Lower leg skin (tissue), 4 donors: ENCODE measurements around the gene MAN1C1. TPM values are rescaled to one million over a fixed set of nuclear protein-coding genes. Genes with fewer than 3 reads are reported as not detected.

Source experiments
- DNase-seq, 2 donors: peaks; one replicate each; pipeline ENCODE4 v3.0.0-alpha.2; 2019; ENCODE audit warnings: low spot score in 2 of 2
- H3K4me3 ChIP-seq: fragments of 200-600 bp; sonication (generic); 2 replicates; pipeline ENCODE4 v1.5.1; 2017; ENCODE audit warnings: mild to moderate bottlenecking, low read depth; ENCODE audit not compliant: poor library complexity, severe bottlenecking
- POLR2A ChIP-seq, 2 donors: fragments of 450-650 bp; IDR thresholded peaks; one replicate each; pipeline ENCODE4 v1.6.1; 2016 to 2017; ENCODE audit warnings: antibody characterized with exemption in 2 of 2, mild to moderate bottlenecking in 1 of 2, moderate library complexity in 1 of 2
- WGBS, 2 donors: methylation state at CpG; one replicate each; pipeline ENCODE4 v1.1.5; 2018; 5-methylcytosine and 5-hydroxymethylcytosine counted together
- intact Hi-C: fragments of 100-400 bp; cut with DNase I; formaldehyde crosslinking; loops from one replicate; pipeline ENCODE4 v1.15.0; 2023; ENCODE audit warnings: low total_unique reads
- total RNA-seq, 4 donors: library from RNA; depleted of rRNA; stranded (reverse); fragments of >200 nt; gene quantifications; one replicate each; pipeline ENCODE4 v1.1.0, GENCODE V29; 2016
- TF ChIP-seq, protein P1 (sequence below), 3 donors: fragments of 450-650 bp; IDR thresholded peaks; one replicate each; pipeline ENCODE4 v1.5.1; 2016; ENCODE audit warnings: antibody characterized with exemption in 3 of 3, mild to moderate bottlenecking in 3 of 3, moderate library complexity in 2 of 3

The MAN1C1 gene
- total RNA-seq, 4 donors from 2014 or later: 5.9 to 7.3 (median 6.6) TPM

- TF ChIP-seq, protein P1, sequence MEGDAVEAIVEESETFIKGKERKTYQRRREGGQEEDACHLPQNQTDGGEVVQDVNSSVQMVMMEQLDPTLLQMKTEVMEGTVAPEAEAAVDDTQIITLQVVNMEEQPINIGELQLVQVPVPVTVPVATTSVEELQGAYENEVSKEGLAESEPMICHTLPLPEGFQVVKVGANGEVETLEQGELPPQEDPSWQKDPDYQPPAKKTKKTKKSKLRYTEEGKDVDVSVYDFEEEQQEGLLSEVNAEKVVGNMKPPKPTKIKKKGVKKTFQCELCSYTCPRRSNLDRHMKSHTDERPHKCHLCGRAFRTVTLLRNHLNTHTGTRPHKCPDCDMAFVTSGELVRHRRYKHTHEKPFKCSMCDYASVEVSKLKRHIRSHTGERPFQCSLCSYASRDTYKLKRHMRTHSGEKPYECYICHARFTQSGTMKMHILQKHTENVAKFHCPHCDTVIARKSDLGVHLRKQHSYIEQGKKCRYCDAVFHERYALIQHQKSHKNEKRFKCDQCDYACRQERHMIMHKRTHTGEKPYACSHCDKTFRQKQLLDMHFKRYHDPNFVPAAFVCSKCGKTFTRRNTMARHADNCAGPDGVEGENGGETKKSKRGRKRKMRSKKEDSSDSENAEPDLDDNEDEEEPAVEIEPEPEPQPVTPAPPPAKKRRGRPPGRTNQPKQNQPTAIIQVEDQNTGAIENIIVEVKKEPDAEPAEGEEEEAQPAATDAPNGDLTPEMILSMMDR (IDR thresholded peaks at IDR 0.05): no peak
- TF ChIP-seq POLR2A (IDR thresholded peaks at IDR 0.05): no peak
- H3K4me3 ChIP-seq: no peak overlapping the region
- 94 to 98% methylated on average over 15 to 18 of the region's 18 CpGs for WGBS, 2 donors
- intact Hi-C loops: no loop called here
- no peak for DNase-seq
Measured at GRCh38 chr1:25689686-25690381, 73.2 kb downstream of the MAN1C1 start.

- no peak for DNase-seq
- WGBS, 2 donors: 91 to 96% methylated on average over 13 of the region's 13 CpGs
- H3K4me3 ChIP-seq: no peak overlapping the region
- intact Hi-C loops: no loop called here
- TF ChIP-seq, protein P1 (IDR thresholded peaks at IDR 0.05): no peak
- no peak for TF ChIP-seq POLR2A (IDR thresholded peaks at IDR 0.05)
Measured at GRCh38 chr1:25690396-25690956, 73.9 kb downstream of the MAN1C1 start.

DNA sequence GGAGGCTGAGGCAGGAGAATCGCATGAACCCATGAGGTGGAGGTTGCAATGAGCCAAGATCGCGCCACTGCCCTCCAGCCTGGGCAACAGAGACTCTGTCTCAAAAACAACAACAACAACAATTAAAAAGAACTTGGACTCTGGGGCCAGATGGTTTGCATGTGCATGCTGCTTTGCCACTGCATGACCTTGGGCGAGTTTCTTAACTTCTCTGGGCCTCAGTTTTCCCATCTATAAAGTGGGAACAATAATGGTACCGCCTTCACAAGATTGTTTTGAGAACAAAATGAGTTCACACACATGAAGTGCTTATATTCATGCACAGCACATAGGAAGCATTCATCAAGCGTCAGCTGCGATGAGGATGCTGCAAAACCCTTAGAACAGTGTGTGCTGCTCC is 74.6 kb downstream of the MAN1C1 start:
- no peak for DNase-seq
- intact Hi-C loops: no loop called here
- H3K4me3 ChIP-seq: no peak overlapping the region
- TF ChIP-seq, protein P1 (IDR thresholded peaks at IDR 0.05): no peak
- no peak for TF ChIP-seq POLR2A (IDR thresholded peaks at IDR 0.05)
- WGBS, 2 donors: 98% methylated on average over 7 of the region's 7 CpGs

DNA sequence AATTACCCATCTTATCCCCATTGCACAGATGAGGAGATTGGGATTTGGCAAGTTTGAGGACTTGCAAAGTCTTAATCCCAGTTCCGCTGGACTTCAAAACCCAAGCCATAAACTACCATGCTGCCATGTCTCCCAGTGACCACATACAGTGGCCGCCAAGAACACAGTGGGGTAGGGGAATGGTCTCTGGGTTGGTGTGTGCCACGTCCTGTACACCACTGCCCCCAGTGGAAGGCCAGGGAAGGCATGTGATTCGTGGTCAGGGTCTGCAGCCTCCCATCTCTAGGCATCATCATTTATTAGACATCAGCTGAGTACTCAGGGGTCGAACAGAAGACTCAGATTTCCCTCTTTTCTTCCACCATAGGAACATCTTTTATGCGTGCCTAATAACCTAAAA is 76.0 kb downstream of the MAN1C1 start:
- 83% methylated on average over 6 of the region's 6 CpGs for WGBS, 2 donors
- DNase-seq: no peak
- no peak overlapping the region for H3K4me3 ChIP-seq
- intact Hi-C loops: no loop called here
- TF ChIP-seq, protein P1 (IDR thresholded peaks at IDR 0.05): no peak
- no peak for TF ChIP-seq POLR2A (IDR thresholded peaks at IDR 0.05)

DNA sequence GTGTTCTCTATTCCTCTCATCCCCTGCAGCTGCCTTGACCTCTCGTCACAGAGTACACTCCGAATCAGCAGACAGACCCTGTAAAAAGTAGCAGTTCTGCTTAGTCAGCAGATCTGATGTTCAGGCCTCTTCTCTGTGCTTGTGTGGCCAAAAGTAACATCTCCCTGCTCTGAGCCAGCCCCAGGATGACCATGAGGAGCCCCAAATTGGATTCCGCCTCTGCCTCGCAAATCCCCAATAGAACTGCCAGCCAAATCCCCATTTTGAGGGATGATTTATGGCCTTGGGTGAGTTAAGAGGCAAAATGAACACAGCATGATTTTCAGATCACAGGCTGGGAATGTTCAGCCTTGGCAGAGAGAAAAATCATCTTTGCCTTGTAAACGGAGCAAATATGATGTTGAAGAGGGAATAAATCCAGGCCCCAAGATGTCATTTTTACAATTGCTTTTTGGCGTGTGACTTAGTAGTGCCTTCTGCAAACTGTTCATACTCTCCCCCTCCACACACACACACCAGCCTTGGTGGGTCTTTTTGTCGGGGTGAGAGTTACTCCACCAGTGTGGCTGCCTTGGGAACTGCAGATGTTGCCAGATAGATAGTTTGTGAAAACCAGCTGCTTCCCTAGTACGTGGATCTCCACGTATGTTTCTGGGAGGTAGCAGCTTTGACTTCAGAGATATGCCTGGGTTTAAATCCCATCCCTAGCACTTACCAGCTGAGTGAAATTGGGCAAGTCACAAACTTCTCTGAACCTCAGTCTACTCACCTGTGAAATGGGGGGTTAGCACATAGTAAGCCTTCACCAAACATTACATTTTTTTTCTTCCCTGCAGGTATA is 77.8 kb downstream of the MAN1C1 start:
- intact Hi-C loops: no loop called here
- TF ChIP-seq, protein P1 (IDR thresholded peaks at IDR 0.05): no peak
- no peak for TF ChIP-seq POLR2A (IDR thresholded peaks at IDR 0.05)
- no peak overlapping the region for H3K4me3 ChIP-seq
- WGBS, 2 donors: 54 to 58% methylated on average over 9 of the region's 9 CpGs
- no peak for DNase-seq
